ENCODE measurements around the gene HS3ST4. TPM values are rescaled to one million over a fixed set of nuclear protein-coding genes. Genes with fewer than 3 reads are reported as not detected.
A peak's percentile ranks its signal among the peaks of the same experiment; 100 is the strongest.

HS3ST4 gene
- 0.18 TPM for total RNA-seq
- long read RNA-seq, result 0 reads

- Histone ChIP-seq H3K4me3 (peak within 1 kb of the TSS; percentile 35), H3K4me1 (no peaks in the 10 kb centered on the region), H3K27me3 (ENCODE audit: low read depth) (peaks cover 67% of the 10 kb centered on the region), H3K36me3 (no peaks in the 10 kb centered on the region), H3K9me3 (no peaks in the 10 kb centered on the region), H3K27ac (no peak within 1 kb of the TSS)
- intact Hi-C loops (cut with DNase I), result no loop called here
- no peak for DNase-seq
- no peak for TF ChIP-seq CTCF (IDR thresholded peaks at IDR 0.05)
- ATAC-seq, result no peak
Measured at GRCh38 chr16:25691519-25692091, at the start of gene HS3ST4. Gene HS3ST4 (plus strand): TSS chr16:25691959.

- no peak overlapping the region for H3K4me3 ChIP-seq
- ATAC-seq (no peak), DNase-seq (no peak)
- intact Hi-C loops (cut with DNase I), result no loop called here
- no peaks in the 10 kb centered on the region for H3K36me3 ChIP-seq
- H3K27ac ChIP-seq, result no peak overlapping the region
- no peaks in the 10 kb centered on the region for H3K27me3 ChIP-seq (ENCODE audit: low read depth)
- no peaks in the 10 kb centered on the region for H3K9me3 ChIP-seq
- H3K4me1 ChIP-seq, result no peaks in the 10 kb centered on the region
- no peak for TF ChIP-seq CTCF (IDR thresholded peaks at IDR 0.05)
Measured at GRCh38 chr16:25643633-25644032, 48.1 kb upstream of the HS3ST4 start.

GRCh38 chr16:25656639-25657038 lies 35.1 kb upstream of the HS3ST4 start:
- H3K27ac ChIP-seq, result no peak overlapping the region
- H3K36me3 ChIP-seq, result no peaks in the 10 kb centered on the region
- TF ChIP-seq CTCF (IDR thresholded peaks at IDR 0.05), result no peak
- H3K4me3 ChIP-seq, result no peak overlapping the region
- no peaks in the 10 kb centered on the region for H3K4me1 ChIP-seq
- DNase-seq (no peak), ATAC-seq (no peak)
- no peaks in the 10 kb centered on the region for H3K9me3 ChIP-seq
- intact Hi-C loops (cut with DNase I), result no loop called here
- no peaks in the 10 kb centered on the region for H3K27me3 ChIP-seq (ENCODE audit: low read depth)

- Histone ChIP-seq H3K4me1 (no peaks in the 10 kb centered on the region), H3K36me3 (no peaks in the 10 kb centered on the region), H3K27me3 (ENCODE audit: low read depth) (no peaks in the 10 kb centered on the region), H3K27ac (no peak overlapping the region), H3K4me3 (no peak overlapping the region), H3K9me3 (no peaks in the 10 kb centered on the region)
- DNase-seq (no peak), ATAC-seq (no peak)
- TF ChIP-seq CTCF (IDR thresholded peaks at IDR 0.05), result no peak
- intact Hi-C loops (cut with DNase I), result no loop called here
Measured at GRCh38 chr16:25676820-25677219, 14.9 kb upstream of the HS3ST4 start.

- DNase-seq, result no peak
- Histone ChIP-seq H3K9me3 (no peaks in the 10 kb centered on the region), H3K27ac (no peak overlapping the region), H3K27me3 (ENCODE audit: low read depth) (no peaks in the 10 kb centered on the region), H3K4me1 (no peaks in the 10 kb centered on the region), H3K4me3 (no peak overlapping the region), H3K36me3 (no peaks in the 10 kb centered on the region)
- TF ChIP-seq CTCF (IDR thresholded peaks at IDR 0.05), result no peak
- no peak for ATAC-seq
- intact Hi-C loops (cut with DNase I), result no loop called here
Measured at GRCh38 chr16:25679511-25679910, 12.2 kb upstream of the HS3ST4 start.

Data from lower lobe of right lung (tissue), 2 donors.